ENCODE data around the gene MBOAT2.
A peak's percentile ranks its signal among the peaks of the same experiment; 100 is the strongest.

Gene MBOAT2

DNA sequence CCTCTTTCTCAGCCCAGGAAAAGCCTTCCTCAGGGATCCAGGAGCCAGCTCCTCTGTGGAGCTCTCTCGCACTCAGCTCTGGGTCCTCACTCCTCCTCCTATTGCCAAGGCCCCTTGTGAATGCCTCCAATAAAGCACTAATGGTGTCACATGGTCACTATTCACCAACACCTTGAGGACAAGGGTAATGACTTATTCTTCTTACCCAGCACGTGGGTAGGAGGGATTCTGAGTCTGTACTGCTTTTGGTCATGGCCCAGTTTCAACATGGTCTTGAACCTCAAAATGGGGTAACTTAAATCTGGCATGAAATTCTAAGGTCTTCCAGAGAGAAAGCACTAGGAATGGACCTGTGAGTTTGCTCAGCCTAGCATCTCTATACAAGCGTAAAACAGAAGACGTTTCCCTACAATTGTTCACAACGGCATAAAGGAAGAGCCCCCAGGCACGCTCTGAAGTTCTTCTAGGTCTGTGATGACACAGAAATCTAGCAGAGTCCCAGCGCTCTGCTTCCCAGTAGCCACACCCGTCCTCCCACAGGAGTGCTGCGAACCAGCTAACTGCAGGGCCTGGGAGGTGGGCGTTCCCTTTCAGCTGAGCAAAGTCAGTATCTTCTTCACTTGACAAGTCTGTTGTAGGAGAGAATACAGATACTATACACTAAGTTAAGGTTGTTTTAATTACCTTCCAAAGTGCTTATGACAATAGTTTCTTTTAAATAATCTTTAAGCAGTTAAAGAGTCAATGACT lies 151.5 kb downstream of the MBOAT2 start:
- no peak for DNase-seq

DNA sequence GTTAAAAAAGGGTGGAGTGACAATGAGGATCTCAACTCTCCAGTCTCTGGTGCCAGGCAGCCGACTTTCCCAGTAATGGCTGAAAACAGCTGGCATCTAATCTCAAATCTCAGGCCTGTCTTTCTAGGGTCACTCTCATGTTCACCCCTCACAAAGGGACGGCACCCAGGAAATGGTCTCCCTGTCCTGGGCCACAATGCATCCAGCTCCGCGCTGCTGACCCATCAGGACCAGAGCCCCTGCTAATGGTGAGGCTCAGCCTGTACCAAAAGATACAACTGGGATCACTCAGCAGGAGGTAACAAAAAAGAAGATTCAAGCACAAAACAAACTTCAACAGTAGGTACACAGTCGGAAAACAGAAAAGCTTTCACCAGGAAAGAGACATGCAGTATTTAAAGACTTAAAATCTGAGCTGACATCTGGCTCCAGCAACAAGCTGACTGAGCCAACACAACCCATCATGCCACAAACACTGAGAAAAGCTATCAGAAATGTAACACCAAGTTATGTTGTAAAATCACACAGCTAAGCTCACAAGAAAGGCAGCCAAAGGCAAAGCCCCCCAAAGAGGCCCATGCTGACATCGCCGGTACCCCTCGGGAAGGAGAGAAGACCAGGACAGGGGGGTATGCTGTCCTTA lies 152.5 kb downstream of the MBOAT2 start:
- no peak for DNase-seq

GRCh38 chr2:8849327-8849726 lies 154.2 kb downstream of the MBOAT2 start:
- no peak for DNase-seq

- DNase-seq: no peak
These were observed 155.0 kb downstream of the MBOAT2 start for GRCh38 chr2:8848328-8849100.

DNA sequence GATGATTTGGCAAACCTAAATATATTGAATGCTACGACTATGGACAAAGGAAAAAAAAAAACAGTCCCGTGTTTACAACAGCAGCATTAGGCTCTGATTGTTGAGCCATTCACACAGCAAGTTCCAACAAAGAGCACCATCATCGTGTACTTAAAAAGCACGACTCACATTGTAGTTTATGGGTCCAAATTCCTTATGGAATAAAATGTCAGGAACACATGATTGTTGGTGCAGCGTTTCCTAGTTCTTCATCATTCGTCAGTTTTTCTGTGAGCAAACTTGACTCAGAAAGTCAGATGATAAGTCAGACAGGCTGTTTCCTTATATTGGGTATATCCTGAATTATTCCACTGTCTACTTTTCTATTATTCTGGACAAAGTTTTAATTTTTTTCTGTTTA lies 156.1 kb downstream of the MBOAT2 start:
- no peak for DNase-seq

DNA sequence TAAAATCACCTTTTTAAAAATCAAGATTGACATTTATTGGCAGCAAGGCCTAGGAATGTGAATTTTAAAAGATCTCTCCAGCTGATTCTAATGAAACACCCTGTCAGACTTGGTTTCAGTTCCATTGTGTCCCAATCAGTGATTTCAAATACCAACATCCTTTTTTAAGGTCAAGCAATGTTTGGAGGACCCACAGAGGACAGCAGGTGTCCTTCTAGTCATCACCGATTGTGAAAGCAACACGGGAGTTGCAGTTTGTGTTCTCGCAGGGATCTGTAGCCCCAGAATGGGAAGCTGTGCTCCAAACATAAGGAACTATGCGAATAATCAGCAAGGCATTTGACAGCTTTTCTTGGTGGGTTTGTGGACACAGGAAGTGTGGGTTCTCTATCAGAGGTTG lies 161.6 kb downstream of the MBOAT2 start:
- no peak for DNase-seq

- DNase-seq: no peak
These were observed 162.9 kb downstream of the MBOAT2 start for GRCh38 chr2:8840475-8841091.

- DNase-seq: no peak
These were observed 164.1 kb downstream of the MBOAT2 start for GRCh38 chr2:8839189-8839965.

GRCh38 chr2:8837795-8838140 lies 165.7 kb downstream of the MBOAT2 start:
- no peak for DNase-seq

DNA sequence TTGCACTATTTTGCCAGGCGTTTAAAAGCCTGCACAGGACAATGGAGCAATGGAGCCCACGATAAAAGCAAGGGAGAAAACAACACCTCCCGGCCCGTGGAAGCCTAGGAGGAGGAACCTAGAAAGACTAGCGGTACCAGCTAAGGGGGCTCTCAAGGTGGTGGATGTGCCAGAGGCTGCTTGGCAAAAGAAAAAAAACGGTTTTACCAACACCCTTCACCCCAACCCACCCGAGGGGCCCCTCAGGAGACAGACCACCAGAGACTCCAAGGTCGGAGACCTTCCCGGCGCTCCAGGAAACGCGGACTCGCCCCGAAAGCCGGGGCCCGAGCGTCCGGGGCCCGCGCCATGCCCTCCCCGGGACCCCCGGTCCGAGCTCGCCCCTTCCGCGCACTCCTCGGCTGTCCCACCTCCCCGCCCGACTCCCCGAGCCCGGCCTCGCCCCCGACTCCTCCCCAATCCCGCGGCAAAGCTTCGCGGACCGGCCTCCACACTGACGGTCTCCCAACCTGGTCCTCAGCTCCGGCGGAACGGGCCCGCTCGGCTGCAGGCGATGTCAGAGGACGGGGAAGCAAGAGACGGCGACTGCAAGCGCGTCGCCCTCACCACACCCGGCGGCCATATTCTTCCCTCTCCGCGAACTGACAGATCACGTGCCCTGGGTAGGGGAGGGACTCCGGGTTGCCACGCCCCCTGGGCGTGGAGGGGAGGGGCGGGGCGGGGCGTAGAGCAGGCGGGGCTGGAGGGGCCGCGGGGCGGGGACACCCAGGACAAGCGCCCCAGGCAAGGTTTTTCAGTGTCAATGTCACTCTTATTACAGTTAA lies 166.3 kb downstream of the MBOAT2 start, which contains the start of gene KIDINS220:
TSS of gene KIDINS220 (minus strand) at position 643 of the 824 bp plus-strand sequence. CDS start 10,520 bp downstream, outside the sequence.
- peak; percentile 87 for DNase-seq

- DNase-seq: no peak
These were observed 168.2 kb downstream of the MBOAT2 start for GRCh38 chr2:8835279-8835678.

DNA sequence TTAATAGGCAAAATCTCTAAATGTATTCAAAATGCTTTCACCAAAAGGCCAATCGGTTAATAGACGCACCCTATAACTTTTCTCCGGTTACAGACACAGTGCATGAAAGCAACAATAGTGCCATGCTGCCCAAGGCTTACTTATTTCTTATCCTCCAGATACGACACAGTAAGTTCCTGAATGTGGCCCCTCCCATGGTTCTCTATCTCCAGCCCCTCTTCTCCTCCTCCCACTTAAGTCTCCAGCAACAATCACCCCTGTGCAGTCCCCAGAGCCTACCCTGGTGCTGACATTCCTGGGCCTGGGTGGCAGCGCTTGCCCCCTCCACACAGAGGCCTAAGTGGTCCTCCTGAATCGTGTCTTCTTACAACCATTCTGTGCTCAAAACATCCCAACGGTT lies 169.6 kb downstream of the MBOAT2 start:
- DNase-seq: no peak

GRCh38 chr2:8831516-8831915 lies 172.0 kb downstream of the MBOAT2 start:
- DNase-seq: no peak

DNA sequence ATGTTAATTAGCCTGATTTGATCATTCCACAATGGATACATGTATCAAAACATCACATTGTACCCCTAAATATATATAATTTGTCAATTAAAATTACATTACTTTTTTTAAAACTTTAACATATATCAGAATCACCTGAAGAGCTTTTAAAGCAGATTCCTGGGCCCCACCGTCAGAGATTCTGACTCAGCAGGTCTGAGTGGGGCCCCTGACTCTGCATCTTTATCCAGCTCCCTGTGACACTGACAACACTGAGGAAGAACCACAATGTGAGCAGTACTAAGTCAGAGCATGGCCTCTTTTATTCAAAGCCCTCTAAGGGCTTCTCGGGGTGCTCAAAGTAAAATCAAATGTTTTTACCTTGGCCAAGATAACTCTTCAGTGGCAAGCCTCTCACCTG lies 175.8 kb downstream of the MBOAT2 start:
- no peak for DNase-seq

- no peak for DNase-seq
These were observed 181.3 kb downstream of the MBOAT2 start for GRCh38 chr2:8822218-8822617.

- DNase-seq: no peak
These were observed 181.9 kb downstream of the MBOAT2 start for GRCh38 chr2:8821276-8822217.

DNA sequence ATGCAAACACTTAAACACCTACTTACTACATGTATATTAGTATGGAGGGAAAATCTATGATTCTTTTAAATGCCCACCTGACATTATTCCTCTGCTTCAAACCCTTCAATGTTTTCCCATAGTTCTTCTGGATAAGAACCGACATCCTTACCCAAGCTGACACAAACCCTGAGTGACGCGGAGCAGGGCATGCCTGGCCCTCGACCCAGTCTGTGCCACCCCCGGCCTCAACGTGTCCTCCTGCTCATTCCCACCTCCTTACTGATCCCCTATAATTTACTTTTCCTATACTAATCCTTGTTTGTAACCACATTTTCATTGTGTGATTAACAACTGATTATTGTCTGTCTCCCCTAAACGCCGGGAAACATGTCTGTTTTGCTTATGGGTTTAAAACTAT lies 183.5 kb downstream of the MBOAT2 start:
- DNase-seq: no peak

- no peak for DNase-seq
These were observed 184.3 kb downstream of the MBOAT2 start for GRCh38 chr2:8819194-8819593.

- DNase-seq: no peak
These were observed 186.3 kb downstream of the MBOAT2 start for GRCh38 chr2:8817221-8817620.

DNA sequence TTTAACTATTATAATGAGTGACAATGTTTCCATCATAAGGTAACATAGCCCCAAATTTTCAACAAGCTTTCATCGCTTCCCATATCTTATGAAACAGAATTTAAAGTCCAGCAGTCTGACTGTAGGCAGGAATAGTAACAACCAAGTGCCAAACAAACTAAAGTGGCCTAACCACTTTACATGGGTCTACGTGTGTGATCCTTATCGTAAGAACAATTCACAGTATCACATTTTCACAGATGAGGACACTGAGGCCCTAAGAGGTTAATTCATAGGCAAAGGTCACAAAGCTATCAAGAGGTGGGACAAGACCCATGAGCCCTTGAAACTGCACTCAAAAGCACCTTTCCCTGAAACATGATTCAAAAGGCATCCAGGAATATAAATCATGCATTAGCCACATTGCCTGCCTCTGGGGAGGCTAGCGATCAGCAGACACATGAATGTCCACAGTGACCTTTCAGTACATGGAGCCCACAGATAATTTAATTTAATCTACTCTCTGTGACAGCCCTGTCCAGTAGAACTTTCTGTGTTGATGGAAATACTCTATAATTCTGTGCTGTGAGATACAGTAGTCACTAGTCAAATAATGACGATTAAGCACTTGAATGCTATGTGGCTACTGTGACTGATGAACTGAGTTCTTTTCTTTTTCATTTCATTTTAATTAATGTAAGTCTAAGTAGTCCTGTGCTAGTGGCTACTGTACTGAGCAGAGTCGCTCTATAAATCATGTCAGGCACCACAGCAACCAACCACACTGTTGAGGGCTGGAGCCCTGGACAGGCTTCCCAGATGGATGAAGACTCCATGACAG lies 196.4 kb downstream of the MBOAT2 start:
- no peak for DNase-seq
